ENCODE measurements around the gene COL23A1.

- TF ChIP-seq, protein P1, sequence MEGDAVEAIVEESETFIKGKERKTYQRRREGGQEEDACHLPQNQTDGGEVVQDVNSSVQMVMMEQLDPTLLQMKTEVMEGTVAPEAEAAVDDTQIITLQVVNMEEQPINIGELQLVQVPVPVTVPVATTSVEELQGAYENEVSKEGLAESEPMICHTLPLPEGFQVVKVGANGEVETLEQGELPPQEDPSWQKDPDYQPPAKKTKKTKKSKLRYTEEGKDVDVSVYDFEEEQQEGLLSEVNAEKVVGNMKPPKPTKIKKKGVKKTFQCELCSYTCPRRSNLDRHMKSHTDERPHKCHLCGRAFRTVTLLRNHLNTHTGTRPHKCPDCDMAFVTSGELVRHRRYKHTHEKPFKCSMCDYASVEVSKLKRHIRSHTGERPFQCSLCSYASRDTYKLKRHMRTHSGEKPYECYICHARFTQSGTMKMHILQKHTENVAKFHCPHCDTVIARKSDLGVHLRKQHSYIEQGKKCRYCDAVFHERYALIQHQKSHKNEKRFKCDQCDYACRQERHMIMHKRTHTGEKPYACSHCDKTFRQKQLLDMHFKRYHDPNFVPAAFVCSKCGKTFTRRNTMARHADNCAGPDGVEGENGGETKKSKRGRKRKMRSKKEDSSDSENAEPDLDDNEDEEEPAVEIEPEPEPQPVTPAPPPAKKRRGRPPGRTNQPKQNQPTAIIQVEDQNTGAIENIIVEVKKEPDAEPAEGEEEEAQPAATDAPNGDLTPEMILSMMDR (IDR thresholded peaks at IDR 0.05): no peak
- TF ChIP-seq POLR2A (IDR thresholded peaks at IDR 0.05): no peak
These were observed 126.7 kb downstream of the COL23A1 start for GRCh38 chr5:178463321-178464155.

Measured in tibial nerve (tissue), 3 donors.